Omental fat pad (tissue), 4 donors: Measurements from ENCODE around the gene TCF4. TPM values are rescaled to one million over a fixed set of nuclear protein-coding genes. Genes with fewer than 3 reads are reported as not detected.

Experiments
- ATAC-seq: fragments of 150-250 bp; one replicate; pipeline ENCODE4 v1.9.1; 2016; ENCODE audit warnings: mild to moderate bottlenecking, moderate library complexity; ENCODE audit not compliant: low FRiP score
- DNase-seq: peaks from one replicate; pipeline ENCODE4 v3.0.0-alpha.2; 2019; ENCODE audit warnings: low spot score
- total RNA-seq, 4 donors: library from RNA; depleted of rRNA; stranded (reverse); fragments of >200 nt; gene quantifications; one replicate each; pipeline ENCODE4 v1.1.0, GENCODE V29; 2016
- TF ChIP-seq, protein P1 (sequence below), 3 donors: fragments of 450-650 bp; IDR thresholded peaks; one replicate each; pipeline ENCODE4 v1.5.1; 2016 to 2017; ENCODE audit warnings: antibody characterized with exemption in 3 of 3, mild to moderate bottlenecking in 3 of 3, moderate library complexity in 2 of 3

Gene TCF4
- total RNA-seq, 4 donors from 2014 or later, result 113 to 381 (median 141) TPM

GRCh38 chr18:55587418-55588110, 428 bp downstream of the TCF4 start:
- DNase-seq (no peak), ATAC-seq (peak; percentile 24)
- TF ChIP-seq, protein P1, sequence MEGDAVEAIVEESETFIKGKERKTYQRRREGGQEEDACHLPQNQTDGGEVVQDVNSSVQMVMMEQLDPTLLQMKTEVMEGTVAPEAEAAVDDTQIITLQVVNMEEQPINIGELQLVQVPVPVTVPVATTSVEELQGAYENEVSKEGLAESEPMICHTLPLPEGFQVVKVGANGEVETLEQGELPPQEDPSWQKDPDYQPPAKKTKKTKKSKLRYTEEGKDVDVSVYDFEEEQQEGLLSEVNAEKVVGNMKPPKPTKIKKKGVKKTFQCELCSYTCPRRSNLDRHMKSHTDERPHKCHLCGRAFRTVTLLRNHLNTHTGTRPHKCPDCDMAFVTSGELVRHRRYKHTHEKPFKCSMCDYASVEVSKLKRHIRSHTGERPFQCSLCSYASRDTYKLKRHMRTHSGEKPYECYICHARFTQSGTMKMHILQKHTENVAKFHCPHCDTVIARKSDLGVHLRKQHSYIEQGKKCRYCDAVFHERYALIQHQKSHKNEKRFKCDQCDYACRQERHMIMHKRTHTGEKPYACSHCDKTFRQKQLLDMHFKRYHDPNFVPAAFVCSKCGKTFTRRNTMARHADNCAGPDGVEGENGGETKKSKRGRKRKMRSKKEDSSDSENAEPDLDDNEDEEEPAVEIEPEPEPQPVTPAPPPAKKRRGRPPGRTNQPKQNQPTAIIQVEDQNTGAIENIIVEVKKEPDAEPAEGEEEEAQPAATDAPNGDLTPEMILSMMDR (IDR thresholded peaks at IDR 0.05), result no peak

DNA sequence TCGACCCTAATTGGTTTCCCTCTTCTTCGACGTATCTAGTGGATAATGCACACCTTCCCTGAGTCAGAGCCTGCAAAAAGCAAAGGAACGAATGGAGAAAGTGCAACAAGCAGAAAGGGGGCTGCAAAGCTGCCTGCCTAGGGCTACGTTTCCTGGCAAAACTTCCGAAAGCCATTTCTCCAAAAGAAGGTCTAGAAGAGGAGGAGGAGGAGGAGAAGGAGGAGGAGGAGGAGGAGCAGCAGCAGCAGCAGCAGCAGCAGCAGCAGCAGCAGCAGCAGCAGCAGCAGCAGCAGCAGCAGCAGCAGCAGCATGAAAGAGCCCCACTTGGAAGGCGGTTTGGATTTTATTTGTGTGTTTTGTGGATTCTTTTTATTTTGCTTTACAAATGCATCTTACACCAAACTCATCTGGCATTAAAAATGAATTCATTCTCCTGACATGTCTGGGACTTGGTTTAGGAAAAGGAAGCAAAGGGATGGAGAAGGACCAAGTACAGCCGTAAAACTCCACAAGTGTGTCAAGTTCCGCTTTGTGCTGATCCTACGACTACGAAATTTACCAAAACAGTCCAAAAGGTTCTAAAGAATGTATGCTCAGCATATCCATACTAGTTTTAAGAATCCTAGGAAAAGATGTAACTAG, 2.0 kb downstream of the TCF4 start:
- DNase-seq, result no peak
- TF ChIP-seq, protein P1 (IDR thresholded peaks at IDR 0.05), result no peak
- no peak for ATAC-seq

DNA sequence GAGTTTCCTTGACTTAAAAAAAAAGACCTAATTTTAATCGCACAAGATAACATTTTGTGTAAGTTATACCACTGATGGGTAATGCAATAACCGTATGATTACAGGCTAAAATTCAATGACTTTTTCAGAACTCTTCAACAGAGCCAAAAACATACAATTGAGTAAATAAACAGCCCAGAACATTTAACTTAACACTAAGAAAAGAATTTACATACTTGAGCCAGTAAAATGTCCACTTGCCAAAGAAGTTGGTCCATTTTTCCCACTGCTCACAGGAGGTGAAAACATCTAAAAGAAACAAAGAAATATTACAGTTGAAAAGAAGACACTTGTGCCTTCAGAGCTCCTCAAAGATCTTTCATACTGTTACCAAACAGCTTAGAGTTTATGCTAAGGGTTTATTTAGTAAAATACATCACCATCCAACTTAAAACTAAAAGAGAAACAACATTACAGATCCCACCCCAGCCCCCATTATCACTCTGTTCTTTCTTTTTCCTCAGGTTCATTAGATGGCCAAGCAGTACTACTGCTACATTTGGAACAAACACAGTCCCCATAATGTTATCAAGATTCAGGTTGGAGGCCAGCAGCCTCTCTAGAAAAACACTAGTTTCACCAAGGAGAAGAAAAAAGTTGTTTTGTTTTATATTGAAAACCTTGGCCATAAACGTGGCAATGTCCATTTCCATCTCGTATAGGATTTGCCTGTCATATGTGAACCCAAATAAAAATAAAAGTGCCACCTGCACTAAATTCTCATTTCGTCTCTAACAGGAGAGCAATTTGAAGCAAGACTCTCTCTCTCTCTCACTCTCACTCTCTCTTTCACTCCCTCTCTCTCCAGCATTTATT, 2.7 kb downstream of the TCF4 start:
- ATAC-seq (no peak), DNase-seq (no peak)
- TF ChIP-seq, protein P1 (IDR thresholded peaks at IDR 0.05), result no peak

DNA sequence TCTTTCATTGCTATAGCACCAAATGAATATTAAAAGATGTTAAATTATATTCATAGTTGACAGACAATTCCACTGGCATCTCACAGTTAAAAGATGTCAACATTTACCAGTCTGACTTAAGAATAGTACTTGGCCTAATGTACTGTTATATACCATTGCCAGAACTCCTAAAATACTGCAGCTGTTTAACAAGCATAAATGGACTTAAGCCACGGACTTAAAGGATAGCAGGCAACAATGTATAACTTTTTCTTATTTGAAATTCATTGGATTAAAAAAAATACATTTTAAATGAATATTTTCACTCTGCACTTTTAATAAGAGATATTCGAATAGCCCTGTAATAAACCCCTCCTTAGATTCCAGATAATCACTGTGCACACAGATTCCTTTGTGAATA, 3.8 kb downstream of the TCF4 start:
- TF ChIP-seq, protein P1 (IDR thresholded peaks at IDR 0.05), result no peak
- DNase-seq, result no peak
- no peak for ATAC-seq

- ATAC-seq (no peak), DNase-seq (no peak)
- TF ChIP-seq, protein P1 (IDR thresholded peaks at IDR 0.05), result no peak
These were observed 5.7 kb downstream of the TCF4 start for GRCh38 chr18:55582325-55582724.

- DNase-seq (no peak), ATAC-seq (no peak)
- TF ChIP-seq, protein P1 (IDR thresholded peaks at IDR 0.05), result no peak
These were observed 8.3 kb downstream of the TCF4 start for GRCh38 chr18:55579501-55580270.
